GM08714 (cell line): ENCODE measurements around the gene COPS6.

Experiments used
- H3K4me3 ChIP-seq: fragments of 200-500 bp; sonication (Bioruptor generic); 2 replicates; pipeline ENCODE4 v1.5.1; 2014; ENCODE audit warnings: mild to moderate bottlenecking, low read length, inconsistent platforms
- ZNF274 ChIP-seq: IDR thresholded peaks from 2 replicates; pipeline ENCODE4 v1.6.1; 2012; ENCODE audit warnings: mild to moderate bottlenecking, low read depth, low read length

COPS6 gene

GRCh38 chr7:100069991-100070390 lies 18.8 kb upstream of the COPS6 start:
- no peak overlapping the region for H3K4me3 ChIP-seq
- TF ChIP-seq ZNF274 = no peak

GRCh38 chr7:100071018-100071723 lies 17.6 kb upstream of the COPS6 start:
- no peak overlapping the region for H3K4me3 ChIP-seq
- TF ChIP-seq ZNF274 = peak; percentile 13; the same call in 1 of the 2 replicates

GRCh38 chr7:100072462-100072861 lies 16.3 kb upstream of the COPS6 start:
- TF ChIP-seq ZNF274 = no peak
- no peak overlapping the region for H3K4me3 ChIP-seq

- no peak overlapping the region for H3K4me3 ChIP-seq
- TF ChIP-seq ZNF274 = no peak
These were observed 13.9 kb upstream of the COPS6 start for GRCh38 chr7:100074841-100075240.

GRCh38 chr7:100075418-100075817 lies 13.4 kb upstream of the COPS6 start:
- TF ChIP-seq ZNF274 = no peak

GRCh38 chr7:100077205-100077604 lies 11.6 kb upstream of the COPS6 start:
- H3K4me3 ChIP-seq = no peak overlapping the region
- no peak for TF ChIP-seq ZNF274

More at GRCh38 chr7:100075418-100075817, 13.4 kb upstream of the COPS6 start:
- no peak overlapping the region for H3K4me3 ChIP-seq

GRCh38 chr7:100079024-100079560 lies 9.7 kb upstream of the COPS6 start:
- no peak overlapping the region for H3K4me3 ChIP-seq
- no peak for TF ChIP-seq ZNF274

GRCh38 chr7:100080907-100081534 lies 7.7 kb upstream of the COPS6 start:
- TF ChIP-seq ZNF274 = no peak
- H3K4me3 ChIP-seq = peak overlapping the region; percentile 100

GRCh38 chr7:100081535-100082102 lies 7.2 kb upstream of the COPS6 start, which contains the start of gene ZNF3:
TSS of gene ZNF3 (minus strand) at chr7:100081723. CDS start at chr7:100077357, 4,366 bp downstream.
- no peak for TF ChIP-seq ZNF274
- peak within 1 kb of the TSS; percentile 100 for H3K4me3 ChIP-seq

GRCh38 chr7:100082978-100083377 lies 5.8 kb upstream of the COPS6 start:
- TF ChIP-seq ZNF274 = no peak

GRCh38 chr7:100085515-100085914 lies 3.3 kb upstream of the COPS6 start:
- H3K4me3 ChIP-seq = no peak overlapping the region
- no peak for TF ChIP-seq ZNF274

More at GRCh38 chr7:100082978-100083377, 5.8 kb upstream of the COPS6 start:
- H3K4me3 ChIP-seq = no peak overlapping the region

- H3K4me3 ChIP-seq = no peak overlapping the region
- TF ChIP-seq ZNF274 = no peak
These were observed 1.6 kb upstream of the COPS6 start for GRCh38 chr7:100087055-100087750.

GRCh38 chr7:100088095-100088620 lies 611 bp upstream of the COPS6 start:
- H3K4me3 ChIP-seq = peak overlapping the region; percentile 87; the same call in 1 of the 2 replicates
- TF ChIP-seq ZNF274 = no peak

GRCh38 chr7:100089458-100090196 lies 858 bp downstream of the COPS6 start:
- H3K4me3 ChIP-seq = peak overlapping the region; percentile 87
- TF ChIP-seq ZNF274 = no peak
